ENCODE measurements around the gene ANHX.
"Not testable (repeated sequence)": the region's sequence is repeated elsewhere in the genome, so short reads cannot be mapped to it uniquely, and the experiment has no call there.

ANHX gene

GRCh38 chr12:133235401-133236112, at the start of gene ANHX:
Gene ANHX, minus strand, starts transcription at chr12:133235877. Its CDS starts 1,521 bp downstream, at chr12:133234356.
- no peak for DNase-seq

- not testable (repeated sequence) for DNase-seq
These were observed 29.0 kb upstream of the ANHX start for GRCh38 chr12:133264668-133265067.

- no peak for DNase-seq
These were observed 28.5 kb upstream of the ANHX start for GRCh38 chr12:133264173-133264572.

GRCh38 chr12:133256321-133256720, 20.6 kb upstream of the ANHX start:
- DNase-seq, result no peak

- not testable (repeated sequence) for DNase-seq
These were observed 20.2 kb upstream of the ANHX start for GRCh38 chr12:133255833-133256232.

GRCh38 chr12:133251732-133252131, 16.1 kb upstream of the ANHX start:
- no peak for DNase-seq

GRCh38 chr12:133236556-133236955, 879 bp upstream of the ANHX start:
- no peak for DNase-seq

- DNase-seq, result no peak
These were observed 467 bp upstream of the ANHX start for GRCh38 chr12:133236144-133236543.

GRCh38 chr12:133234971-133235370, 706 bp downstream of the ANHX start:
- no peak for DNase-seq

- DNase-seq, result no peak
These were observed 1.6 kb downstream of the ANHX start for GRCh38 chr12:133233993-133234564.

- DNase-seq, result no peak
These were observed 2.7 kb downstream of the ANHX start for GRCh38 chr12:133233006-133233405.

- no peak for DNase-seq
These were observed 4.7 kb downstream of the ANHX start for GRCh38 chr12:133231001-133231400.

GRCh38 chr12:133227281-133227852, 8.3 kb downstream of the ANHX start:
- no peak for DNase-seq

GRCh38 chr12:133226690-133227089, 9.0 kb downstream of the ANHX start:
- DNase-seq, result no peak

- DNase-seq, result no peak
These were observed 10.2 kb downstream of the ANHX start for GRCh38 chr12:133225527-133225926.

- DNase-seq, result no peak
These were observed 13.5 kb downstream of the ANHX start for GRCh38 chr12:133222211-133222610.

GRCh38 chr12:133221241-133221640, 14.4 kb downstream of the ANHX start:
- no peak for DNase-seq

GRCh38 chr12:133220521-133220920, 15.2 kb downstream of the ANHX start:
- no peak for DNase-seq

- no peak for DNase-seq
These were observed 18.5 kb downstream of the ANHX start for GRCh38 chr12:133217219-133217618.

GRCh38 chr12:133215724-133216123, 20.0 kb downstream of the ANHX start:
- DNase-seq, result no peak

GRCh38 chr12:133206390-133206789, 29.3 kb downstream of the ANHX start:
- DNase-seq, result no peak

GRCh38 chr12:133204264-133204603, 31.4 kb downstream of the ANHX start:
- no peak for DNase-seq

- DNase-seq, result peak; percentile 13
These were observed 32.1 kb downstream of the ANHX start for GRCh38 chr12:133203344-133204263.
